GM21619 (cell line): Measurements from ENCODE around the gene SFSWAP.
"Not testable (repeated sequence)": the region's sequence is repeated elsewhere in the genome, so short reads cannot be mapped to it uniquely, and the experiment has no call there.

Experiments
- ATAC-seq: cut with Tn5 transposase; IDR thresholded peaks from one replicate; pipeline ENCODE4 v1.9.1; 2021; ENCODE audit not compliant: unreplicated experiment

SFSWAP gene

GRCh38 chr12:131735153-131735456, 24.2 kb downstream of the SFSWAP start:
- ATAC-seq, result no peak

DNA sequence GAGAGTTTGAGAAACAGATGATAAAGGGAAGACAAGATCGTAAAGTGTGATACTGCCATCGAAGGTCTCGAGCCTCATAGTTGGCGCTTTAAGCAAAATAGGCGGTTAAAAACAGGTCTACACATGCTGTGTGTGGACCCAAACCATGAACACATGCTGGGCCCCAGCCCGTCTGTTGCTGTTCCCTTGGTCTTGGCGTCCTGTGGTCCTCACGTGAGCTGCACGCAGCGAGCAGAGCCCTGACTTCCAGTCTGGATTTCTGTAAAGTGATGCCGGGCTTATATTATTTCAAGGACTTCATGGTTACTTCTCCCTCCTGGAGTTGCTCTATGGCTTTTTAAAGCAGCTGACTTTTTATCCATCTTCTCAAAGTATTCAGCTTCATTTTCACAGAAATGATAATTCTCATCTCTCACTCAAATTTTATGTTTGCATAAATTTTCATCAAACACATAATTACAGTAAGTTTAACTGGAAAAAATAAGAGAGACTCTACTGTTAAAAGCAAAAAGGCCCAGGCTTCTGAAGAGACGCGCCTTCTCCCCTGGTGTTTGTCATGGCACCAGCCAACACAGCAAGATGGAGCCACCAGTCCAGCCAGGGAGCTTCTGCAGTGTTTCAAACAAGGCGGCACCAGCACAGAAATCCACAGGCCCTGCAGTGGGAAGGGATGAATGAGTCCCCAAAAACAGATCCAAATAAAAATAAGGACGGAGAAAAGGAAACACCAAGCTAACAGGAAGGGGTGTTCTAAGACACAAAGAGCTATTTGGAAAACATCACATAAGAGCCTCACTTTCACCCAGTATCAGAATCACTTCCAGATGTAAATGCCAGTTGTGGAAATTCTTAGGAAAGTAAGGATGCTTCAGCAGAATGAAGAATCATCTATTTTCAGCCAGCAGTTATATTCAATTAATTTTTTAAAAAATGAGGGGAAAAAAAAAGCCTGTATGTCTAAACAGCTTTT, 24.9 kb downstream of the SFSWAP start:
- no peak for ATAC-seq

- ATAC-seq, result no peak
Observed at GRCh38 chr12:131736446-131737149, 25.7 kb downstream of the SFSWAP start.

GRCh38 chr12:131737150-131737827, 26.4 kb downstream of the SFSWAP start:
- no peak for ATAC-seq

- no peak for ATAC-seq
Observed at GRCh38 chr12:131738196-131738595, 27.3 kb downstream of the SFSWAP start.

- ATAC-seq, result no peak
Observed at GRCh38 chr12:131740626-131741025, 29.7 kb downstream of the SFSWAP start.

DNA sequence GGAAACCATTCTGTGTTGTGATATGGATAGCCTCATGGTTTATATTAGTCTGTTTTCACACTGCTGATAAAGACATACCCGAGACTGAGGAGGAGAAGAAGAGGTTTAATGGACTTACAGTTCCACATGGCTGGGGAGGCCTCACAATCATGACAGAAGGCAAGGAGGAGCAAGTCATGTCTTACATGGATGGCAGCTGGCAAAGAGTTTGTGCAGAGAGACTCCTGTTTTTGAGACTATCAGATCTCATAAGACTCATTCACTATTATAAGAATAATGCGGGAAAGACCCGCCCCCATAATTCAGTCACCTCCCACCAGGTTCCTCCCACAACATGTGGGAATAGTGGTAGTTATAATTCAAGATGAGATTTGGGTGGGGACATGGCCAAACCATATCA, 31.9 kb downstream of the SFSWAP start:
- ATAC-seq, result not testable (repeated sequence)

DNA sequence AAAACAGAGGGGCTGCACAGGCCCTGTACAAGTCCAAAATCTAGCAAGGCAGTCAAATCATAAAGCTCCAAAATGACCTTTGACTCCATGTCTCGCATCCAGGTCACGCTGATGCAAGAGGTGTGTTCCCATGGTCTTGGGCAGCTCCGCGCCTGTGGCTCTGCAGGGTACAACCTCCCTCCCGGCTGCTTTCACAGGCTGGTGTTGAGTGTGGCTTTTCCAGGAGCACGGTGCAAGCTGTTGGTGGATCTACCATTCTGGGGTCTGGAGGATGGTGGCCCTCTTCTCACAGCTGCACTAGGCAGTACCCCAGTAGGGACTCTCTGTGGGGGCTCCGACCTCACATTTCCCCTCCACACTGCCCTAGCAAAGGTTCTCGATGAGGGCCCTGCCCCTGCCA, 32.5 kb downstream of the SFSWAP start:
- not testable (repeated sequence) for ATAC-seq

GRCh38 chr12:131743880-131744279, 33.0 kb downstream of the SFSWAP start:
- ATAC-seq, result not testable (repeated sequence)

GRCh38 chr12:131744675-131745074, 33.8 kb downstream of the SFSWAP start:
- not testable (repeated sequence) for ATAC-seq

- ATAC-seq, result no peak
Observed at GRCh38 chr12:131745706-131746105, 34.8 kb downstream of the SFSWAP start.

- no peak for ATAC-seq
Observed at GRCh38 chr12:131747276-131748177, 36.6 kb downstream of the SFSWAP start.

GRCh38 chr12:131749618-131750315, 38.9 kb downstream of the SFSWAP start:
- ATAC-seq, result no peak

GRCh38 chr12:131751335-131751734, 40.4 kb downstream of the SFSWAP start:
- no peak for ATAC-seq

DNA sequence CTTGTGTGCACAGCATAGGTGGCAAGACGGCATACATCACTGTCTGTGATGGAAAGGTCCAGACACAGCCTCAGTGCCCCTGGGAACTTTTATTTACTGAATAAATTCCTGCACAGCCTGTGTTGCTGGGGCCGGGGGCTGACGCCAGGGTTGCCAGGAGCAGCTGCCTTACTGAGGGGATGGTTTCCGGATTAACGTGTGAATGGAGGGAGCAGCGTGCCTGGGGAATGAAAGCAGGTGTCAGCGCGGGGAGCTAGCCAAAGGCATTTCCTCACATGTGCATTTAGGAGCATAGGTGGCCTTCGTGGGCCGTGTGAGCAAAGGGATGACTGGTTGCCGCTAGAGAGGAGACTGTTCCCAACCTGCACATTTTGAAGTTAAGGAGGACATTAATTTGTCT, 41.6 kb downstream of the SFSWAP start:
- no peak for ATAC-seq

GRCh38 chr12:131753005-131753404, 42.1 kb downstream of the SFSWAP start:
- no peak for ATAC-seq

DNA sequence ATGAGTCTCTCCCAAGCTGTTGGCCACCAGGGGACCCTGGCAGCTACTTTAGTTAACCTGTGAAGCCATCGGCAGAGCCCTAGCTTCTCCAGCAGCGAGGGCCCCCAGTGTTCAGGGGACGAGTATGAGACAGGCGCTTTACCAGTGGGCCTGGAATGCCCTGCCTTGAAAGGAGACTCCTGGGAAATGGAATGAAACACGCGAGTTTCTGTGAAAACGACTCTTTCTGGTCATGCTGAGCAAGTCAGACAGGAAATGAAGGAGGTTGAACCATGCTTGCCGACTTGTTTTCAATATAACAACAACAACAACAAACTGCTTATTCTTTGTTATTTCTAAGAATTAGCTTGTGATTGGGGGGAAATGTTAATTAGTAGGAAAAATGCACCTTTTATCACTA, 42.9 kb downstream of the SFSWAP start:
- ATAC-seq, result no peak

- ATAC-seq, result no peak
Observed at GRCh38 chr12:131754184-131754583, 43.3 kb downstream of the SFSWAP start.

DNA sequence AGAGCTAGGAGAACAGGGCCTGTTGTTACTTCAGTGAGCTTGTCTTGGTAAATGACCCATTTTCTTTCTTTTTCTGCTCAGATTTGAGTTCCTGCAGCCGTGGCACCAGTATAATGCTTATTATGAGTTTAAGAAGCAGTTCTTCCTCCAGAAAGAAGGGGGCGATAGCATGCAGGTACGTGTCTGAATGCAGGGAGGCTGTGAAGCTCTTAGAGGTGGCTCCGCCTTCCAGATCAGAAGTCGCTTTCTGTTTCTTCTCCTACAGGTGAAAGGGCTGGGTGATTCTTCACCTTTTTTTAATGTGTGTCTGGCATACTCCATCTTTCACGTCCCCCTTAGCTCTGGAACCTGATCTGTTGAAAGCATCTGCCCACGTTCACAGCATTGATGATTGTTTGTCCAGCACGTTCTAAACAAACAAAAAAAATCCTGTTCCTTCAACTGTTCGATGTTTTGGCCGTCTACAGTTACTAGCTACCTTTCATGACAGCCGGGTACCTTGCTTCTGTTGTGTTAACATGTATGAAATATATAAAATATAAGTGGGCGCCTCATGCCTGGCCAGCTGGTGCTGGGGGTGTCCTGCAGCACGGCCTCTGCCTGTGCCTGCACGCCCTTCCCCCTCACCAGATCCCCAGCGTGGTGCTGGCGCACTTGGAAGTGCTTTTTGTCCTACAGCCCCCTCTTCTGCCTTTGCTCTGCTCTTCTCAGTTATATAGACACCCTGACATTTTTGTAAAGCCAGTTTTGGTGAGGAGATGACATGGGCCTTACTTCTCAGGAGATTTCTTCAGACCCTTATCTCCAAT, 44.6 kb downstream of the SFSWAP start:
- ATAC-seq, result no peak
